HEK293 (cell line): Measurements from ENCODE around the gene MAML2.

ENCODE experiments used
- CTCF ChIA-PET: fragments of 350-600 bp; formaldehyde crosslinking; extraction: SDS; loops from one replicate; lab custom pipeline; 2021; ENCODE audit warnings: antibody characterized with exemption; lab: Yijun Ruan, JAX
- POLR2A ChIA-PET: fragments of 300-600 bp; formaldehyde crosslinking; extraction: SDS; loops from one replicate; lab custom pipeline; 2020; ENCODE audit warnings: antibody characterized with exemption, inconsistent platforms; lab: Yijun Ruan, JAX
- H3K27ac ChIP-seq: fragments of 200-500 bp; sonication (Bioruptor generic); 2 replicates; pipeline ENCODE4 v1.5.1; 2014; ENCODE audit warnings: low read depth, low read length, control low read depth, inconsistent platforms; ENCODE audit errors: extremely low read depth
- H3K36me3 ChIP-seq, 2 experiments: fragments of 200-500 bp in 1 of 2; sonication (Bioruptor generic) in 1 of 2; 1 replicate in 1 of 2; 2 replicates in 1 of 2; pipeline ENCODE4 v1.5.1; 2014 to 2017; ENCODE audit warnings: inconsistent platforms in 2 of 2, low read length in 2 of 2; ENCODE audit not compliant: control insufficient read depth in 2 of 2, insufficient read depth in 1 of 2
- H3K4me1 ChIP-seq: fragments of 200-500 bp; sonication (Bioruptor generic); 2 replicates; pipeline ENCODE4 v1.5.1; 2014; ENCODE audit warnings: mild to moderate bottlenecking, low read length, inconsistent platforms; ENCODE audit not compliant: control insufficient read depth, insufficient read depth
- H3K4me3 ChIP-seq: 2 replicates; pipeline ENCODE4 v1.5.1; 2011; ENCODE audit warnings: low read depth, mild to moderate bottlenecking, control low read depth, low read length, moderate library complexity
- H3K9me3 ChIP-seq: fragments of 200-500 bp; sonication (Bioruptor generic); 2 replicates; pipeline ENCODE4 v1.5.1; 2014; ENCODE audit warnings: low read depth, low read length, inconsistent platforms; ENCODE audit not compliant: control insufficient read depth, insufficient read depth
- IKZF3 ChIP-seq: fragments of 450-650 bp; IDR thresholded peaks from 2 replicates; pipeline ENCODE4 v1.5.0; 2018; ENCODE audit warnings: missing biosample characterization, mild to moderate bottlenecking, missing genetic modification characterization, moderate library complexity
- KLF8 ChIP-seq: fragments of 450-650 bp; formaldehyde crosslinking; IDR thresholded peaks from 2 replicates; pipeline ENCODE4 v1.5.1; 2016; ENCODE audit warnings: missing biosample characterization, missing genetic modification characterization
- MEIS1 ChIP-seq: sonication (generic); formaldehyde crosslinking; IDR thresholded peaks from 2 replicates; pipeline ENCODE4 v1.8.1; 2022; ENCODE audit warnings: missing genetic modification reagents, mild to moderate bottlenecking, borderline replicate concordance
- OSR2 ChIP-seq: fragments of 450-650 bp; formaldehyde crosslinking; IDR thresholded peaks from 2 replicates; pipeline ENCODE4 v1.5.1; 2016; ENCODE audit warnings: missing biosample characterization, missing genetic modification characterization
- RBAK ChIP-seq: fragments of 450-650 bp; formaldehyde crosslinking; IDR thresholded peaks from 2 replicates; pipeline ENCODE4 v1.5.1; 2016; ENCODE audit warnings: missing biosample characterization, missing genetic modification characterization
- SCRT2 ChIP-seq: fragments of 450-650 bp; formaldehyde crosslinking; IDR thresholded peaks from 2 replicates; pipeline ENCODE4 v1.5.1; 2016; ENCODE audit warnings: missing biosample characterization, missing genetic modification characterization
- ZBTB21 ChIP-seq: fragments of 450-650 bp; formaldehyde crosslinking; IDR thresholded peaks from 2 replicates; pipeline ENCODE4 v1.5.1; 2017; ENCODE audit warnings: missing biosample characterization, missing genetic modification characterization
- ZBTB49 ChIP-seq: fragments of 450-650 bp; formaldehyde crosslinking; IDR thresholded peaks from 2 replicates; pipeline ENCODE4 v1.5.1; 2016; ENCODE audit warnings: missing biosample characterization, missing genetic modification characterization, low read depth
- ZBTB6 ChIP-seq: fragments of 450-650 bp; formaldehyde crosslinking; IDR thresholded peaks from 2 replicates; pipeline ENCODE4 v1.5.1; 2017; ENCODE audit warnings: missing biosample characterization, missing genetic modification characterization
- ZBTB7A ChIP-seq: fragments of 450-650 bp; formaldehyde crosslinking; IDR thresholded peaks from 2 replicates; pipeline ENCODE4 v1.5.1; 2016; ENCODE audit warnings: low read depth, missing biosample characterization, missing genetic modification characterization
- ZFHX2 ChIP-seq: fragments of 450-650 bp; formaldehyde crosslinking; conservative IDR thresholded peaks from 2 replicates; pipeline ENCODE4 v1.5.1; 2016; ENCODE audit warnings: missing biosample characterization, missing genetic modification characterization
- ZNF138 ChIP-seq: fragments of 450-650 bp; formaldehyde crosslinking; IDR thresholded peaks from 2 replicates; pipeline ENCODE4 v1.5.1; 2016; ENCODE audit warnings: missing biosample characterization, missing genetic modification characterization, borderline replicate concordance
- ZNF174 ChIP-seq: fragments of 450-650 bp; formaldehyde crosslinking; IDR thresholded peaks from 2 replicates; pipeline ENCODE4 v1.5.0; 2017; ENCODE audit warnings: missing biosample characterization, mild to moderate bottlenecking, missing genetic modification characterization
- ZNF19 ChIP-seq: fragments of 450-650 bp; formaldehyde crosslinking; IDR thresholded peaks from 2 replicates; pipeline ENCODE4; 2016; ENCODE audit warnings: missing biosample characterization, missing genetic modification characterization, low read depth
- ZNF223 ChIP-seq: fragments of 450-650 bp; formaldehyde crosslinking; IDR thresholded peaks from 2 replicates; pipeline ENCODE4 v1.5.1; 2016; ENCODE audit warnings: missing biosample characterization, missing genetic modification characterization
- ZNF23 ChIP-seq: fragments of 450-650 bp; formaldehyde crosslinking; IDR thresholded peaks from 2 replicates; pipeline ENCODE4 v1.5.1; 2016; ENCODE audit warnings: missing biosample characterization, missing genetic modification characterization, borderline replicate concordance
- ZNF341 ChIP-seq: fragments of 450-650 bp; formaldehyde crosslinking; IDR thresholded peaks from 2 replicates; pipeline ENCODE4; 2016; ENCODE audit warnings: low read depth, missing biosample characterization, missing genetic modification characterization
- ZNF354C ChIP-seq: fragments of 450-650 bp; formaldehyde crosslinking; IDR thresholded peaks from 2 replicates; pipeline ENCODE4 v1.5.1; 2016; ENCODE audit warnings: missing biosample characterization, missing genetic modification characterization, low read depth, borderline replicate concordance
- ZNF416 ChIP-seq: fragments of 450-650 bp; formaldehyde crosslinking; IDR thresholded peaks from 2 replicates; pipeline ENCODE4 v1.5.1; 2016; ENCODE audit warnings: missing biosample characterization, missing genetic modification characterization
- ZNF521 ChIP-seq: fragments of 450-650 bp; formaldehyde crosslinking; IDR thresholded peaks from 2 replicates; pipeline ENCODE4 v1.5.1; 2017; ENCODE audit warnings: missing biosample characterization, mild to moderate bottlenecking, missing genetic modification characterization
- ZNF560 ChIP-seq: fragments of 450-650 bp; formaldehyde crosslinking; IDR thresholded peaks from 2 replicates; pipeline ENCODE4 v1.5.1; 2017; ENCODE audit warnings: missing biosample characterization, missing genetic modification characterization, borderline replicate concordance
- ZNF571 ChIP-seq: fragments of 450-650 bp; formaldehyde crosslinking; IDR thresholded peaks from 2 replicates; pipeline ENCODE4 v1.5.0; 2017; ENCODE audit warnings: missing biosample characterization, missing genetic modification characterization
- ZNF626 ChIP-seq: fragments of 450-650 bp; sonication (Bioruptor Pico); formaldehyde crosslinking; IDR thresholded peaks from 2 replicates; pipeline ENCODE4 v1.5.1; 2018; ENCODE audit warnings: missing biosample characterization, missing genetic modification characterization, inconsistent platforms
- ZNF704 ChIP-seq: fragments of 450-650 bp; formaldehyde crosslinking; IDR thresholded peaks from 2 replicates; pipeline ENCODE4 v1.5.1; 2016; ENCODE audit warnings: missing biosample characterization, missing genetic modification characterization
- ZNF768 ChIP-seq: fragments of 450-650 bp; formaldehyde crosslinking; IDR thresholded peaks from 2 replicates; pipeline ENCODE4 v1.5.1; 2018; ENCODE audit warnings: missing biosample characterization, mild to moderate bottlenecking, missing genetic modification characterization
- ZNF777 ChIP-seq: fragments of 450-650 bp; formaldehyde crosslinking; IDR thresholded peaks from 2 replicates; pipeline ENCODE4 v1.5.1; 2017; ENCODE audit warnings: missing biosample characterization, missing genetic modification characterization, borderline replicate concordance
- ZNF837 ChIP-seq: fragments of 450-650 bp; formaldehyde crosslinking; IDR thresholded peaks from 2 replicates; pipeline ENCODE4 v1.5.1; 2016; ENCODE audit warnings: missing biosample characterization, missing genetic modification characterization
- TF ChIP-seq, protein P1 (sequence below): fragments of 450-650 bp; formaldehyde crosslinking; IDR thresholded peaks from 2 replicates; pipeline ENCODE4 v1.5.1; 2016; ENCODE audit warnings: missing biosample characterization, missing genetic modification characterization, borderline replicate concordance
- TF ChIP-seq, protein P2 (sequence below): fragments of 450-650 bp; IDR thresholded peaks from 2 replicates; pipeline ENCODE4 v1.5.1; 2018; ENCODE audit warnings: missing biosample characterization, mild to moderate bottlenecking, missing genetic modification characterization

The MAML2 gene

DNA sequence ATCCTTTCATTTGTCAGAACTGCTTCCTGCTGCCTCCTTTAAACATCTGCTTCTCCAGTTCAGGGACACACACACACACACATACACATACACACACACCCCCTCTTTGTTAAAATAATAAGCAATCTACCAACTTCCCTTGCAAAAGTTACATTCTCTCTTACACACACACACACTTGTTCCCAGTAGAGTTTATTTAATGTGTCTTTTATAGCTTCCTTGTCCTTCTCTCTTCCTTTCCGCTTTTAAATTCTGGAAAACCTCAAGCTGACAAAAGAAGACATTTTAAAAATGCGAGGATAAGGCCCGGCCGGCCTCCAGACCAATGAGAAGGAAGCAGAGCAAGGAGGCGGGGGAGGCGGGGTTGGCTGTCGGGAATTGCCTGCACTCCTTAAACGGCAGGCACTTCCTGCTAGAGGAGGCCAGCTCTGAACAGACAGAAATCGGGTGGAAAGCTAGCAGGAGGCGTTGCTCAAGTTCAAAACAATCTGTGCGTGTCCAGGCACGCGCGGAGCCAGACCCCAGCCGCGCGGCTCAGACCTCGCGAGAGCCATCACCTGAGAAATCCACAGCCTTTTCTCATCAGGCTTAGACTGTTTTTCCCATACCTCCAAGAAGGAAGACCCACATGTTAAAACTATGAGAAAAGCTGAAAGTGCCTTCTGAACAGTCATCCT, 99.9 kb downstream of the MAML2 start:
- ChIA-PET POLR2A (interaction anchor here (0.7 to 3.4 kb wide), 5 partner anchors 12 to 452 kb away, joined by 3 to 23 read pairs (median 6); partner anchors contain the start of genes CCDC82, JRKL and MAML2), CTCF (interaction anchor here (0.6 to 2.7 kb wide), 6 partner anchors 18 to 262 kb away, joined by 3 to 14 read pairs (median 4); partner anchors contain the start of gene MAML2)
- peak overlapping the region; percentile 79 for H3K27ac ChIP-seq
- H3K4me3 ChIP-seq, result peak overlapping the region; percentile 30
- H3K36me3 ChIP-seq, result no peaks in the 10 kb centered on the region
- H3K4me1 ChIP-seq, result peaks cover 6% of the 10 kb centered on the region
- no peaks in the 10 kb centered on the region for H3K9me3 ChIP-seq
- no peak for TF ChIP-seq ZNF23
- no peak for TF ChIP-seq ZNF138 (tag by site-specific recombination)
- no peak for TF ChIP-seq ZBTB7A (tag by site-specific recombination)
- TF ChIP-seq ZNF837 (tag by site-specific recombination), result no peak
- TF ChIP-seq, protein P1, sequence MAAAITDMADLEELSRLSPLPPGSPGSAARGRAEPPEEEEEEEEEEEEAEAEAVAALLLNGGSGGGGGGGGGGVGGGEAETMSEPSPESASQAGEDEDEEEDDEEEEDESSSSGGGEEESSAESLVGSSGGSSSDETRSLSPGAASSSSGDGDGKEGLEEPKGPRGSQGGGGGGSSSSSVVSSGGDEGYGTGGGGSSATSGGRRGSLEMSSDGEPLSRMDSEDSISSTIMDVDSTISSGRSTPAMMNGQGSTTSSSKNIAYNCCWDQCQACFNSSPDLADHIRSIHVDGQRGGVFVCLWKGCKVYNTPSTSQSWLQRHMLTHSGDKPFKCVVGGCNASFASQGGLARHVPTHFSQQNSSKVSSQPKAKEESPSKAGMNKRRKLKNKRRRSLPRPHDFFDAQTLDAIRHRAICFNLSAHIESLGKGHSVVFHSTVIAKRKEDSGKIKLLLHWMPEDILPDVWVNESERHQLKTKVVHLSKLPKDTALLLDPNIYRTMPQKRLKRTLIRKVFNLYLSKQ, result no peak
- no peak for TF ChIP-seq ZNF768 (tag by site-specific recombination)
- TF ChIP-seq ZBTB49, result no peak
- no peak for TF ChIP-seq ZNF174 (tag by site-specific recombination)
- TF ChIP-seq ZNF223 (tag by site-specific recombination), result no peak
- TF ChIP-seq RBAK (tag by site-specific recombination), result no peak
- TF ChIP-seq ZBTB21, result no peak
- TF ChIP-seq KLF8, result peak; percentile 27; the same call in 1 of the 2 replicates
- TF ChIP-seq ZNF704 (tag by site-specific recombination), result no peak
- no peak for TF ChIP-seq ZNF521 (tag by site-specific recombination)
- no peak for TF ChIP-seq ZNF354C (tag by site-specific recombination)
- no peak for TF ChIP-seq ZBTB6 (tag by site-specific recombination)
- TF ChIP-seq, protein P2, sequence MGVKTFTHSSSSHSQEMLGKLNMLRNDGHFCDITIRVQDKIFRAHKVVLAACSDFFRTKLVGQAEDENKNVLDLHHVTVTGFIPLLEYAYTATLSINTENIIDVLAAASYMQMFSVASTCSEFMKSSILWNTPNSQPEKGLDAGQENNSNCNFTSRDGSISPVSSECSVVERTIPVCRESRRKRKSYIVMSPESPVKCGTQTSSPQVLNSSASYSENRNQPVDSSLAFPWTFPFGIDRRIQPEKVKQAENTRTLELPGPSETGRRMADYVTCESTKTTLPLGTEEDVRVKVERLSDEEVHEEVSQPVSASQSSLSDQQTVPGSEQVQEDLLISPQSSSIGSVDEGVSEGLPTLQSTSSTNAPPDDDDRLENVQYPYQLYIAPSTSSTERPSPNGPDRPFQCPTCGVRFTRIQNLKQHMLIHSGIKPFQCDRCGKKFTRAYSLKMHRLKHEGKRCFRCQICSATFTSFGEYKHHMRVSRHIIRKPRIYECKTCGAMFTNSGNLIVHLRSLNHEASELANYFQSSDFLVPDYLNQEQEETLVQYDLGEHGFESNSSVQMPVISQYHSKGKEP (tag by site-specific recombination), result no peak
- no peak for TF ChIP-seq IKZF3 (tag by site-specific recombination)
- no peak for TF ChIP-seq ZNF560 (tag by site-specific recombination)
- TF ChIP-seq ZNF19 (tag by site-specific recombination), result no peak
- TF ChIP-seq ZNF341 (tag by site-specific recombination), result peak; percentile 96
- TF ChIP-seq MEIS1 (CRISPR knock-in tag), result no peak
- TF ChIP-seq ZNF777 (tag by site-specific recombination), result no peak
- no peak for TF ChIP-seq SCRT2 (tag by site-specific recombination)
- no peak for TF ChIP-seq OSR2 (tag by site-specific recombination)
- no peak for TF ChIP-seq ZNF571 (tag by site-specific recombination)
- TF ChIP-seq ZFHX2 (tag by site-specific recombination), result peak; percentile 24; the same call in 1 of the 2 replicates
- TF ChIP-seq ZNF416, result no peak
- no peak for TF ChIP-seq ZNF626
